Ascending aorta (tissue), 2 donors: ENCODE data around the gene P2RY12. TPM values are rescaled to one million over a fixed set of nuclear protein-coding genes. Genes with fewer than 3 reads are reported as not detected.

ENCODE experiments used
- DNase-seq, 2 donors: peaks; one replicate each; pipeline ENCODE4 v3.0.0-alpha.2; 2019; ENCODE audit warnings: low spot score in 2 of 2
- H3K27ac ChIP-seq, 2 donors: fragments of 200-600 bp; sonication (generic); one replicate each; pipeline ENCODE4 v1.5.1; 2016 to 2017; ENCODE audit warnings: mild to moderate bottlenecking in 1 of 2
- H3K27me3 ChIP-seq: fragments of 200-600 bp; sonication (generic); one replicate; pipeline ENCODE4 v1.5.1; 2017
- H3K36me3 ChIP-seq, 2 donors: fragments of 200-600 bp; sonication (generic); one replicate each; pipeline ENCODE4 v1.5.1; 2016
- H3K4me1 ChIP-seq, 2 donors: fragments of 200-600 bp; sonication (generic); one replicate each; pipeline ENCODE4 v1.5.1; 2016 to 2017; ENCODE audit warnings: mild to moderate bottlenecking in 1 of 2
- H3K4me3 ChIP-seq, 2 donors: fragments of 200-600 bp; sonication (generic); one replicate each; pipeline ENCODE4 v1.5.1; 2016 to 2017; ENCODE audit warnings: mild to moderate bottlenecking in 1 of 2
- H3K9me3 ChIP-seq, 2 donors: fragments of 200-600 bp; sonication (generic); one replicate each; pipeline ENCODE4 v1.5.1; 2016
- CTCF ChIP-seq, 3 experiments: fragments of 200-600 bp in 2 of 3; fragments of 450-650 bp in 1 of 3; sonication (generic) in 2 of 3; IDR thresholded peaks; one replicate each; pipeline ENCODE4 v1.5.1; 2016 to 2019; ENCODE audit warnings: antibody characterized with exemption in 3 of 3, mild to moderate bottlenecking in 1 of 3, moderate library complexity in 1 of 3
- intact Hi-C: fragments of 100-400 bp; cut with DNase I; formaldehyde crosslinking; loops from one replicate; pipeline ENCODE4 v1.15.1; 2023
- total RNA-seq: library from RNA; depleted of rRNA; stranded (reverse); fragments of >200 nt; gene quantifications from one replicate; pipeline ENCODE4 v1.1.0, GENCODE V29; 2016

The P2RY12 gene
- total RNA-seq, 1 donor from 2014 or later: not detected

- no peaks in the 10 kb centered on the region for H3K27me3 ChIP-seq
- DNase-seq: no peak
- no peaks in the 10 kb centered on the region for H3K4me1 ChIP-seq
- H3K27ac ChIP-seq: no peak overlapping the region
- no peaks in the 10 kb centered on the region for H3K9me3 ChIP-seq
- H3K36me3 ChIP-seq: no peaks in the 10 kb centered on the region
- intact Hi-C loops: no loop called here
- no peak overlapping the region for H3K4me3 ChIP-seq
- no peak for TF ChIP-seq CTCF (IDR thresholded peaks at IDR 0.05)
These were observed 33.3 kb downstream of the P2RY12 start for GRCh38 chr3:151351219-151351618.

DNA sequence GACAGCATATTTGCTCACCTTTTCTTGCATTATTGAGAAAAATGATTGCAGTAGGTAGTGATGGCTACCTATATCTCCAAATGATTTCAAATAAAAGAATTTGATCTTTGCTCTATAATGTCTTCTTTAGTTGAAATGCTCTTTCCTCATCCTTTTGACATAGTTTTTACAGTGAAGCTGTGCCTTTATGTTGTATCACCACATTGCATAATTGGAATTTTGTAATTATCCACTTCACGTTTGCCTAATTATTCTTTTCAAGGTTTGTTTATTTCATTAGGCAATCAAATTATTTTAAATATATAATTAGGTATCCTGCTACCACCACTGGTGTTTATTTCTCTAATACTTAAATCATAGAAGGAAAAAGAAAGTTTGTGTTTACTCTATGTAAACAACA lies 33.9 kb downstream of the P2RY12 start:
- intact Hi-C loops: no loop called here
- Histone ChIP-seq H3K27ac (no peak overlapping the region), H3K4me1 (no peaks in the 10 kb centered on the region), H3K36me3 (no peaks in the 10 kb centered on the region), H3K9me3 (no peaks in the 10 kb centered on the region), H3K4me3 (no peak overlapping the region), H3K27me3 (no peaks in the 10 kb centered on the region)
- DNase-seq: no peak
- no peak for TF ChIP-seq CTCF (IDR thresholded peaks at IDR 0.05)

DNA sequence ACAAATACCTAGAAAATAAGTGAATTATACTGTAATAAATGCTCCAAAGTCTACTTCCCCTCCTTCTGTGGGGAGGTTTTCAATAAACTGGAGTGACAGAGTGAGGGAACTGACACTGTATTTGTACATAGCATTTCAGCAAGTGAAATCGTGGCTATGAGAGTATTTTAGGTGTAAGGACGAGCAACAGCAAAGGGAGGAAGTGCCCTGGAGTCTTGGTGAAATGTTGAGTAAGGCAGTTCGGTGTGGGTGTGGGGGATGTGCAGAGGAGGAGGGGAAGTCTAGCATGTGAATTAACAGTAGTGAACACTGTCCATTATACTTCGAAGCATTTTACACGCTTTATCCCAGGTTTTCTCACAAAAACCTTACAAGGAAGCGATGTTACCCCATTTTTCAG lies 37.1 kb downstream of the P2RY12 start:
- H3K9me3 ChIP-seq: no peaks in the 10 kb centered on the region
- no peak overlapping the region for H3K4me3 ChIP-seq
- TF ChIP-seq CTCF (IDR thresholded peaks at IDR 0.05): no peak
- H3K27me3 ChIP-seq: no peaks in the 10 kb centered on the region
- H3K36me3 ChIP-seq: no peaks in the 10 kb centered on the region
- H3K27ac ChIP-seq: no peak overlapping the region
- no peaks in the 10 kb centered on the region for H3K4me1 ChIP-seq
- peak in 1 of 2 donors; percentile 10 for DNase-seq
- intact Hi-C loops: no loop called here

DNA sequence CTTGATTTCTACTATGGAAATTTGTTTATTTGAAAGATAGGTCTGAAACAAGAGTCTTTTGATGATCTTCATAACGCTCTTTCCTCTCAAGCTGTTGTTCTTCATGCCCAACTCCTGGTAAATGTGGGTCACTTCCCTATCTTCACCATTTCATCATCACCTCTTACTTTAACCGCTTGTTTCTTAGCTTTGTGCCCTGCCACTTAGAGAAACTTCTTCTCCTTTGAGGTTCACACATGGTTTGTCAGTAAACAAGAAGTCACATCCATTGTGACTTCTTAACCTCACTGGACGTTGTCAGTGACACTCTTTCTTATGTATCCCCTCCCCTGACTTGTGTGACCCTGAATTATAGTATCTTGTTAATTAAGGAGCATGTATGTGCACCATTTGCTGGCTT lies 38.3 kb downstream of the P2RY12 start:
- intact Hi-C loops: no loop called here
- Histone ChIP-seq H3K9me3 (no peaks in the 10 kb centered on the region), H3K36me3 (no peaks in the 10 kb centered on the region), H3K27me3 (no peaks in the 10 kb centered on the region), H3K4me1 (no peaks in the 10 kb centered on the region), H3K27ac (no peak overlapping the region), H3K4me3 (no peak overlapping the region)
- no peak for DNase-seq
- no peak for TF ChIP-seq CTCF (IDR thresholded peaks at IDR 0.05)

GRCh38 chr3:151345859-151346258 lies 38.7 kb downstream of the P2RY12 start:
- no peak for TF ChIP-seq CTCF (IDR thresholded peaks at IDR 0.05)
- intact Hi-C loops: no loop called here
- DNase-seq: no peak
- H3K36me3 ChIP-seq: no peaks in the 10 kb centered on the region
- peak overlapping the region; percentile 32 to 44 for H3K4me3 ChIP-seq
- no peaks in the 10 kb centered on the region for H3K27me3 ChIP-seq
- H3K27ac ChIP-seq: no peak overlapping the region
- no peaks in the 10 kb centered on the region for H3K4me1 ChIP-seq
- no peaks in the 10 kb centered on the region for H3K9me3 ChIP-seq

- Histone ChIP-seq H3K9me3 (no peaks in the 10 kb centered on the region), H3K27ac (no peak overlapping the region), H3K36me3 (no peaks in the 10 kb centered on the region), H3K4me1 (no peaks in the 10 kb centered on the region), H3K4me3 (no peak overlapping the region), H3K27me3 (no peaks in the 10 kb centered on the region)
- DNase-seq: no peak
- no peak for TF ChIP-seq CTCF (IDR thresholded peaks at IDR 0.05)
- intact Hi-C loops: no loop called here
These were observed 52.9 kb downstream of the P2RY12 start for GRCh38 chr3:151331696-151332095.
